Bladder microvascular endothelial cell (primary cell): ENCODE measurements around the gene ITSN1. TPM values are rescaled to one million over a fixed set of nuclear protein-coding genes. Genes with fewer than 3 reads are reported as not detected.

Experiments used
- total RNA-seq: library from RNA; depleted of rRNA; stranded (reverse); fragments of >200 nt; gene quantifications from 2 replicates; pipeline ENCODE4 v1.2.3, GENCODE V29; 2014

The ITSN1 gene
- 31.2 and 97.6 TPM in 2 replicates for total RNA-seq

DNA sequence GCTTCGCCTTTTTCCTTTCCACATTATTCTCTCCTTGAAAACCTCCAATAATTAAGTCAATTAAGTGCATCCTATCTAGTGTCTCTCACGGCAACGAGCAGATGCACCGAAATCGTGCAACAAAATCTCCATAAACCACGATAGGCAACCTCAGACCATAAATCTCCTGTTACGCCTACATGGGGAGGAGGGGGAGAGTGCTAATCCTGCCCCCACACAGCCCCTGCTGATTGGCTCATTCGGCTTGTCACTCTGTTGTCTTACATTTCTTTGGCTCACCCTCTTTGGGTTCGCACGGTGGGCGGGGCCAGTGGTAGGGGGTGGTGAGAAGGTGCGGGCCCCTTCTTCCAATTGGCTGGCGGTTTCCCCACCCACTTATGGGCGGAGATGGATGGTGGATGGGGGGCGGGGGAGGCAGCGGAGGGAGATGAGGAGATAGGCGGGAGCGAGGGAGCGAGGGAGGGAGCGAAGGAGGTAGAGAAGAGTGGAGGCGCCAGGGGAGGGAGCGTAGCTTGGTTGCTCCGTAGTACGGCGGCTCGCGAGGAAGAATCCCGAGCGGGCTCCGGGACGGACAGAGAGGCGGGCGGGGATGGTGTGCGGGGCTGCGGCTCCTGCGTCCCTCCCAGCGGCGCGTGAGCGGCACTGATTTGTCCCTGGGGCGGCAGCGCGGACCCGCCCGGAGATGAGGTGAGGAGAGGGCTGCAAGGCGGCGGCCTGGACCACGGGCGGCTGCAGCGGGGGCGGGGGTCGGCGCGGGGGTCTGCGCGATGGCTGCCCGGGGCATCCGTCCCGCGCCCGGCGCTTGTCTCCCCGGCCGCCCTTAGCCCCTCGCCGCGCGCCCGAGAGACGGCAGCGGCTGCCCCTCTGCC, at the start of gene ITSN1:
TSS of gene ITSN1 (plus strand) at position 475 of the 869 bp plus-strand sequence. CDS start 76,328 bp downstream, outside the sequence.

GRCh38 chr21:33641352-33642026, 812 bp upstream of the ITSN1 start, which contains the start of gene CRYZL1:
CRYZL1 (minus strand) TSS chr21:33641741; CDS start chr21:33631551, 10,190 bp downstream.

DNA sequence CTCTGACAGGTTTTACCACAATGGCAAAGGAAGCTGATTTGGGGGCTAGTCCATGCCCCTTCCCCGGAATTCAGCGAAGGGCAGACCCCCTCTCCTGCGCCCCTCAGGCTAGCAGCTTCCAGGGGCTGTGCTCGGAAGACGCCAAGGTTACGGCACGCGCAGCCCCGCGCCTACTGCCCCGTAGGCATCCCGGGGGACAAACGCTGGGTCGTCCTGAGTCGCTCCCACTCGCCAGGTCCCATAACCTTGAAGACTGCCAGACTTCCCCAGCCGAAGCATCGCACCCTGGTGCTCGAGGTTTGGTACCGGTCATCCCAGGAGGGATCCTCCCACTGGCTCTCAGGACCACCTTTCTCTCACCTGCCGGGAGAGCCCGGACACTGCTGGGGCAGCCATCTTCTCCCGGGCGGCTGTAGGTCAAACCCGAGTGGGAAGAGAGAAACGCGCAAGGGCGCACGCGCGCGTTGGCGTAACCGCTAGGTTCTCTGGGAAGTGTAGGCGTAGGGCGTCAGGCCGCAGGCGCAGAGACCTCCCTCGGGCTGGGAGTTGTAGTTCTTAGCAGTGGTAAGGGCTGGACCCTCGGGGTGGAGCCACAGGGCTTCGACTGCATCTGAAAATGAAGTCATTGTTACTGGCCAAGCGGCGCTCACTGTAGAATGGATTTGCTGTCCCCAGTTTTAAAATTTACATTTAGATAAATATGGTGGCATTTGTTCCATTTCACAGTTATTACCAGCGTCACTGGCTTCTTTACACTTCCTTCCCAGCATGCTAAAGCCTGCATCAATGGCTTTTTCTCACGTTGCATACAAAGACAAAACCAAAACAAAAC, 273.3 kb downstream of the ITSN1 start, which contains the start of gene ATP5PO:
TSS of gene ATP5PO (minus strand) at position 437 of the 832 bp plus-strand sequence. CDS start at position 396, 41 bp downstream.

Other genes with a start within 250 kb of the ITSN1 start
- 27.5 and 76.2 TPM in 2 replicates for gene IFNGR2, start 239.1 kb upstream of the ITSN1 start, total RNA-seq
- 24.7 and 25.9 TPM in 2 replicates for gene TMEM50B, start 162.5 kb upstream of the ITSN1 start, total RNA-seq
- gene DNAJC28, start 150.8 kb upstream of the ITSN1 start, total RNA-seq: 0.97 and 1.4 TPM in 2 replicates
- 55.2 and 69.4 TPM in 2 replicates for gene GART, start 100.4 kb upstream of the ITSN1 start, total RNA-seq
- gene SON, start 99.5 kb upstream of the ITSN1 start, total RNA-seq: 96.7 and 234 TPM in 2 replicates
- 16.4 and 17.5 TPM in 2 replicates for gene DONSON, start 53.8 kb upstream of the ITSN1 start, total RNA-seq
- 18.8 and 40.3 TPM in 2 replicates for gene CRYZL1, start 760 bp upstream of the ITSN1 start, total RNA-seq